Epithelial cell of esophagus (primary cell): ENCODE data around the gene ALLC.
"Not testable (repeated sequence)": the region's sequence is repeated elsewhere in the genome, so short reads cannot be mapped to it uniquely, and the experiment has no call there.

Source experiments
- DNase-seq: peaks from one replicate; pipeline ENCODE4 v3.0.0; 2010; ENCODE audit warnings: low read depth
- H3K4me3 ChIP-seq: 2 replicates; pipeline ENCODE4 v1.5.1; 2011; ENCODE audit warnings: mild to moderate bottlenecking, low read length, control low read depth
- CTCF ChIP-seq: IDR thresholded peaks from 2 replicates; pipeline ENCODE4 v1.5.1; 2011; ENCODE audit warnings: low read depth, mild to moderate bottlenecking, low read length, control low read depth, inconsistent platforms; ENCODE audit not compliant: insufficient read depth; ENCODE audit errors: missing control alignments

ALLC gene

DNA sequence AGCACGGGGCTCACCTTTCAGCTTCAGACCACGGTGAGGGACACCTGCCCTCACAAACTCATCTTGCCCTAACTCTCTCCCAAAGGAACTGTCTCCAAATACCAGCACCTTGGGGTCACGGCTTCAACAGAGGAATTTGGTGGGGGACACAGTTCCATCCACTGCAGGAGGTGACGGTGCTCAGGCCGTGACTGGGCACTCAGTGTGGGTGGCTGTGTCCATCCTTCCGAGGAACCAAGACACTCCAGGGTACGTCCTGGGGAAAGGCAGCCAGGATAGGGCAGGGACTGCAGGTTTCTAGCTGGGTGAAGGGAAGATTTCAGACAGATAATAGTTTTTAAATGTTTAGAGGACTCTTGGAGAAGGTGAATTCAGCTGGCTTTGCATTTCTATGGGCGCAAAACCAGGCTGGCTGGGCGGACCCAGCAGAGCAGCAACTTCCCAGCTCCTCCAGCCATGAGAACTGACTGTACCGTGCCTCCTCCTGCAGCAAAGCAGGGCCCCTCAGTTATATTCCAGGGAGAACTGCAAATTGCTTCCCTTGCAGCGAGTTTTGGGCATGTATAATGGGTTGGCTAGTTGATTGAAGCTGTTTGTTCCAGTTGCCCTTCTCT lies 23.9 kb upstream of the ALLC start:
- H3K4me3 ChIP-seq: no peak overlapping the region
- no peak for TF ChIP-seq CTCF
- no peak for DNase-seq

DNA sequence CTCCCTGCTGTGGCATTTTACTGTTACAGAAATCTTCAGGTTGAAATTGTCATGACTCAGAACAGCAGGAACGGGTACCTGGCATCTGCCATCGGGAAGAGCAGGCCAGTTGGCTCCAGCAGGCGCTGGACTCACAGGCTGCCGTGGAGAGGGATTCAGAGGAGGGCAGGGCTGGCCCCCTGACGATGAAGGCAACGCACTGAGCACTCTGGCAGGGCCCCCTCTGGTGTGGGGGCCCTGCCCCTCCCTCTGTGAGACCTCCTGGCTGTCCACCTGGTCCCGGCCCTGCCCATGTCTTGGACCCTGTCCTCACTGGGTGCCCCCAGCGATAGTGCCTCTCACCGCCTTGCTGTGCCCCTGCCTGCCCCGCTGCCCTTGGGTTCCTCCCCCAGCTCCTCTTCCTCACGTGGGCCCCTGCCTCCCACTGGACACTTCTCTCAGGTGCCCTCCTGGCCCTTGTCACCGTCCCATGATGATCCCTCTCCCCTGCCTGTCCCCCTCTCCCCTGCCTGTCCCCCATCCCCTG lies 23.3 kb upstream of the ALLC start:
- no peak for TF ChIP-seq CTCF
- no peak overlapping the region for H3K4me3 ChIP-seq
- no peak for DNase-seq

GRCh38 chr2:3635171-3635974 lies 22.6 kb upstream of the ALLC start:
- H3K4me3 ChIP-seq: no peak overlapping the region
- no peak for DNase-seq
- no peak for TF ChIP-seq CTCF

GRCh38 chr2:3635975-3636327 lies 22.0 kb upstream of the ALLC start:
- not testable (repeated sequence) for H3K4me3 ChIP-seq

DNA sequence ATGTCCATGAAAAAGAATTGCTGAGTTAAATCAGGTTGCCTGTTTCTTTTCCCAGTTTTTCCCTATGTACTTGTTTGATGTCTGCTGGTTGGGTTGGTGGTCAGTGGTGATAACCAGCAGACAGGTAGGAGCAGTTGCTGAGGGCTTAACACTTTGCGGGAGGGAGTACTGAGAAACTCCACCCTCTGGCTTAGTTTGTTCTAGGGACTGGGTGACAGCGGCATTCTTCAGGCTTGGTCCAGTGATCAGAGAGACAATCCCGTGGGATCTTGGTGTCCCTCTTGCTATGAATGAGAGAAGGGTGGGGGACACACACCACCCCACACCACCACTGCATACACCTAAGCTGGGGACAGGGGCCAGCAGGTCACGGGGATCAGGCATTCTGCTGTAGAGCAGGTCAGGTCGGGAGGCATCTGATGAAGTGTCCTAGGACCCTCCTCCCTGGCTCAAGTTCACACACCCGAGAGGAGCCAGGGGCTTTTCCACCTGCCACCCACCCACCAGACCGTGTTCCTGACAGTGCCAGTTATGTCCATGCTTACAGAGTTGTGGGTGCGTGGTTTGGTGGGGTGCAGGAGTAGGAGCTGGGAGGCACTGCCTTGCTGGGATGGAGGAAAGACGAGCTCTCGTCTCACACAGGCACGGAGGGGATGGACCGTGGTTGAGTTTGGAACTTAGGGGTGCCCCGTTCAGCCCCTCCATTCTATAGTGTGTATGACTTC lies 21.3 kb upstream of the ALLC start:
- TF ChIP-seq CTCF: no peak
- H3K4me3 ChIP-seq: no peak overlapping the region
- DNase-seq: no peak

More at GRCh38 chr2:3635975-3636327, 22.0 kb upstream of the ALLC start:
- DNase-seq: not testable (repeated sequence)

- no peak overlapping the region for H3K4me3 ChIP-seq
- no peak for DNase-seq
- no peak for TF ChIP-seq CTCF
These were observed 20.7 kb upstream of the ALLC start for GRCh38 chr2:3637311-3637675.

- H3K4me3 ChIP-seq: no peak overlapping the region
- no peak for TF ChIP-seq CTCF
- no peak for DNase-seq
These were observed 20.1 kb upstream of the ALLC start for GRCh38 chr2:3637692-3638455.
